ENCODE measurements around the gene ASCC3.

The ASCC3 gene

DNA sequence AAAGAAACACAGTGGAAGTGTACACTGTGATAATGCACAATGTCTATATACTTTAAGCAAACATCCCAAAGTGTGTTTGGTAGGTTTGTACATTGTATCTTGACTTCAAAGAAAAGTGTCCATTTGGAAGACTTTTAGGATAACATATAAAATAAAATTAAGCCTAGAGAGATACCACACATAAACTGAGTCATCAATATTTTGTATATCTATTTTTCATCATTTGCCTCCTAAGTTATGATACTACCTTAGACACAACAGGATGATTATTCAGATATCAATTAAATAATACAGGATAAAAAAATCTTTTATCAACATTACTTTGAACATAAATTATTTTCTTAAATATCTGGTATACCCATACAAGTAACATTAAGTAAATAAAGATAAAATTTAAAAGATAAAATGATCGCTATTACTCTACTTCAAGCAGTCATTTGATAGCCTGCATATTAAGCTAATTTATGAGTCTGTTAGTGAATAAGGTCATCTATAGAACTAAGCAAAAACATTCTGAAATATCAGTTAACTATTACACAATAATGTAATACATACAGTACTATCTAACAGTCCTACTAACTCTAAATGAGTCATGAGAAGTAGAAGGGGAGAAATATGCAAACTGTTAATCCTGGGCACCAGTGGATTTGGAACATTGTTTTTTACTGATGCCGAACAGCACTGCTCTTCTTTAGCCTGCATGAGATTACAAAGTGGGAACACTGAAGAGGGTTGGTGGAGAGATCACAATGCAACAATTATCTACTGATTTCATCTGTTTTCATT lies 258.0 kb downstream of the ASCC3 start:
- H3K4me3 ChIP-seq (ENCODE audit: low read length) = no peak overlapping the region
- no peak for DNase-seq (ENCODE audit: low read depth, low spot score)

DNA sequence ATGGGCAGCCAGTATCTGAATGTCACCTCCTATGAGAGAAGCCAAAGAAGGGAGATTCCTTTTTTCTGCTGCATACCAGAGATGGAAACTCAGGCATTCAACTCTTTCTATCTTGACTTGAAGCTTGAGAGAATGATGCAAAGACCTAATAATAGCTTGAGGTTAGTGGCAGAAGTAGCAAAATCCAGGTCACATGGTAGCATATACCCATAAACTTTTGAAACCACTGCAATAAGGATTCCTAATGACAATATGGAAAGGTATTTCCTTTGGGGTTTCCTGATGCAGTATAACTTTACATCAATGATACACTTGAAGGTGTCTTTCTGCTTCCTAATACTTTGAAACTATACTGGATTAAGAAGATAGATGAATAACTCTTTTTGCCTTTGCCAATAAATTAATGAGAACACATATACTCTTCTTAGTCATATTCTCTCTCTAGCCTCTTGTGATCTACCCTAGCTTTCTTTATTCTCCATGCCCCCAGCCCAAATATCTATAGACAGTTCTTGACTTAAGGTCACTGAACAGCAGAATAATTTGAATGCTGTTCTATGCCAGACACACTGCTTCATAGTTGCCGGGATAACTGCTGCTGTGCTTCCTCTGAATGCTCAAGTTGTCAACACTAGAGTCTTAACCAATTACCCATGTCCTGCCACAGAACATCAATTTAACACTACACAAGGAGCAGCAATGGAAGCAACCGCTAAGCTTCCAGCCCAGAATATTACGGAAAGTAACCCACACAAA lies 260.9 kb downstream of the ASCC3 start:
- DNase-seq (ENCODE audit: low read depth, low spot score) = no peak
- H3K4me3 ChIP-seq (ENCODE audit: low read length) = no peak overlapping the region

DNA sequence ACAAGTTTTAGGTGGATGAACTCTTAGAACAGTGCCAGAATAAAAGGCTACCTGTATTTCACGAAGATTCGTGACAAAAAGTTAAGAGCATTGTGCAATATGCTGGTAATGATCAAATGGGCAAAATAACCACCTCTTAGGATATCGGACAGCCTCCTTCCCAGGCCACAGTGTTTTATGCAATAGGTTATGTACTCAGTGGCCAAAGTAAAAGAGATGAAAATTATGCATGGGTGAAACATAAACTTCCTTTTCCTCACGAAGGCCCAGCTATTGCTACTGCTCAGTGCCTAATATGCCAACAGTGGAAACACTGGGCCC lies 262.8 kb downstream of the ASCC3 start:
- no peak for DNase-seq (ENCODE audit: low read depth, low spot score)

GRCh38 chr6:100617633-100618350 lies 263.3 kb downstream of the ASCC3 start:
- no peak for DNase-seq (ENCODE audit: low read depth, low spot score)
- no peak overlapping the region for H3K4me3 ChIP-seq (ENCODE audit: low read length)

More for the DNA sequence above, 262.8 kb downstream of the ASCC3 start:
- H3K4me3 ChIP-seq (ENCODE audit: low read length) = no peak overlapping the region

- no peak overlapping the region for H3K4me3 ChIP-seq (ENCODE audit: low read length)
- DNase-seq (ENCODE audit: low read depth, low spot score) = no peak
Observed at GRCh38 chr6:100614933-100615332, 266.2 kb downstream of the ASCC3 start.

- H3K4me3 ChIP-seq (ENCODE audit: low read length) = no peak overlapping the region
- no peak for DNase-seq (ENCODE audit: low read depth, low spot score)
Observed at GRCh38 chr6:100614386-100614785, 266.7 kb downstream of the ASCC3 start.

- no peak overlapping the region for H3K4me3 ChIP-seq (ENCODE audit: low read length)
- DNase-seq (ENCODE audit: low read depth, low spot score) = no peak
Observed at GRCh38 chr6:100613656-100614055, 267.5 kb downstream of the ASCC3 start.

DNA sequence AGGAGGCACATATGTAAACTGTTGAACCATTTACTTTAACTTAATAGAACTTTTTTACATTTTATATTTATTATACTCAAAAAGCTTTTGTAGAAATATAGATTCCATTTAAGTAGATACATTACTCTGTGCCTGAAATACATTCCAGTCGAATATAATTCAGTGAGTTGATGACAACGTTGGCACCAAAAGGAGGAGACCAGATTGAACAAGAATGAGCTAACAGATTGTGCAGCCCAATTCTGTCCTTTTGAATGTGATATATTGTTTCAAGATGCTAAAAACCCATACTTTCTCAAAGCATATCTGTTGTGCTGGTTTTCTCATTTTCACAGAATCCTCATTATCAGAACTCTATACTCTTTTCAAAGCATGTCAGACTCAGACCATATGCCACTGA lies 269.0 kb downstream of the ASCC3 start:
- DNase-seq (ENCODE audit: low read depth, low spot score) = no peak
- no peak overlapping the region for H3K4me3 ChIP-seq (ENCODE audit: low read length)

DNA sequence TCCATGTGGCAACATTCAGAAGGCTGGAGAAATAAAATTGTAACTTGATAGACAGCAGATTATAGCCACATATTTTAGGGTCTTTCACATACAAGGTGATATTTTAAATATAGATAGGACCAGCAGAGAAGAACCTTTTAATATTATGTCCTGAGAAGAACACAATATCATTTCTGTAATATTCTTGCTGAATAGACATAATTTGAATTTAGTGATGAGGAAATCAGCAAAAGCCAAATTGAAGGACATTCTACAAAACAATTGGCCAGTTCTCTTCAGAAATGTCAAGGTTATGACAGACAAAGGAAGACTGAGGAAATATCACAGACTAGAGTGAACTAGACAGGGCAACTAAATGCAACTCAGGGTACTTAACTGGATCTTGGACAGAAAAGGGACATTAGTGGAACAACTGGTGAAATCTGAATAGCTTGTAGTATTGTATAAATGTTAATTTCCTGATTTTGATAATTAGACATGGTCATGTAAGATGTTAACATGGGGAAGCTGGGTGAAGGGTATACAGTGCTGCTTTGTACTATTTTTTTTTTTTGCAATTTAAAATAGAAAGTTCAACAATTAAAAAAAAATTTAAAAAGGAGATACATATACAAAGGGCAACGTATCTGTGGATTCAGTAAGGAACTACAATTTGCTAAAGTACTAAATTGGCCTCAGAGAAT lies 281.9 kb downstream of the ASCC3 start:
- DNase-seq (ENCODE audit: low read depth, low spot score) = no peak
- no peak overlapping the region for H3K4me3 ChIP-seq (ENCODE audit: low read length)

GRCh38 chr6:100595456-100595855 lies 285.7 kb downstream of the ASCC3 start:
- DNase-seq (ENCODE audit: low read depth, low spot score) = no peak

GRCh38 chr6:100593522-100593921 lies 287.6 kb downstream of the ASCC3 start:
- peak; percentile 47 for DNase-seq (ENCODE audit: low read depth, low spot score)

More at GRCh38 chr6:100595456-100595855, 285.7 kb downstream of the ASCC3 start:
- no peak overlapping the region for H3K4me3 ChIP-seq (ENCODE audit: low read length)

GRCh38 chr6:100592929-100593328 lies 288.2 kb downstream of the ASCC3 start:
- DNase-seq (ENCODE audit: low read depth, low spot score) = no peak
- H3K4me3 ChIP-seq (ENCODE audit: low read length) = no peak overlapping the region

More at GRCh38 chr6:100593522-100593921, 287.6 kb downstream of the ASCC3 start:
- H3K4me3 ChIP-seq (ENCODE audit: low read length) = no peak overlapping the region

GRCh38 chr6:100577425-100577824 lies 303.7 kb downstream of the ASCC3 start:
- no peak overlapping the region for H3K4me3 ChIP-seq (ENCODE audit: low read length)
- DNase-seq (ENCODE audit: low read depth, low spot score) = peak; percentile 82

DNA sequence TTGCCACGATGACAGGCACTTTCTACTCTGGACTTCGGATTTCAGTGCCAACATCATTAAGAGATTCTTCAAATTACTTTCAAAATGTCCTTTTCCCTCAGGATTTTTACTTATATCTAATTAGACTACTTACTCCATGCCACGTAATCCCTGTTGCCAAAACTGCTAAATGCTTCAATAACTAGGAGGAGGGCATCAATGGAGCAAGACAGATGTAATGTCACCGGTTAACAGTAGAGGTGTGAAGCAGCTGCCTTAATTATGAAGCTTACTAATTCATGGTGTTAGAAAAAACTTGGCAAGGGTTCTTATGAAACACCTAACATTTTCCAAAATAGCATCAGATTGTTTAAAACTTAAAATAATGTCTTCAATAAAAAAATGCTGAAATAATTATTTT lies 305.2 kb downstream of the ASCC3 start:
- DNase-seq (ENCODE audit: low read depth, low spot score) = no peak
- no peak overlapping the region for H3K4me3 ChIP-seq (ENCODE audit: low read length)

- DNase-seq (ENCODE audit: low read depth, low spot score) = no peak
- H3K4me3 ChIP-seq (ENCODE audit: low read length) = no peak overlapping the region
Observed at GRCh38 chr6:100574836-100575235, 306.3 kb downstream of the ASCC3 start.

DNA sequence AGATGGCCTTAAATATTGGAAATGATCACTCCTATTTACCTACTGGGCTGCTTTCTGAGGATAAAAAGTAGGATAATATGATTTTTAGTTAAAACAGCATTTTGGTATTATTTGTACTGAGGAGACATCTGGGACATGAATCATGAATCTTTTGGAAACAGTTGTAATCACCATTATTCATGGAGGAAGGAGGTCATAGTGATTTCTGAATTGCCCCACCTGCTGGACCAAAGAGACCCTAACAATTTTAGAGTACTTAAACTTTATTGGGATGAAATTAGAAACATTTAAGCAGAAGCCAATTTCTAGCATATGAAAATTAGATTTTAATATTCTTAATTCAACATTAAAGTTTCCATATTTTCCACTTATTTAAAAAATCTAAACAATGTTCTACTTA lies 308.0 kb downstream of the ASCC3 start:
- no peak overlapping the region for H3K4me3 ChIP-seq (ENCODE audit: low read length)
- DNase-seq (ENCODE audit: low read depth, low spot score) = no peak

- H3K4me3 ChIP-seq (ENCODE audit: low read length) = no peak overlapping the region
- DNase-seq (ENCODE audit: low read depth, low spot score) = peak; percentile 23
Observed at GRCh38 chr6:100568255-100568654, 312.9 kb downstream of the ASCC3 start.

- no peak overlapping the region for H3K4me3 ChIP-seq (ENCODE audit: low read length)
- DNase-seq (ENCODE audit: low read depth, low spot score) = no peak
Observed at GRCh38 chr6:100566563-100566962, 314.6 kb downstream of the ASCC3 start.

DNA sequence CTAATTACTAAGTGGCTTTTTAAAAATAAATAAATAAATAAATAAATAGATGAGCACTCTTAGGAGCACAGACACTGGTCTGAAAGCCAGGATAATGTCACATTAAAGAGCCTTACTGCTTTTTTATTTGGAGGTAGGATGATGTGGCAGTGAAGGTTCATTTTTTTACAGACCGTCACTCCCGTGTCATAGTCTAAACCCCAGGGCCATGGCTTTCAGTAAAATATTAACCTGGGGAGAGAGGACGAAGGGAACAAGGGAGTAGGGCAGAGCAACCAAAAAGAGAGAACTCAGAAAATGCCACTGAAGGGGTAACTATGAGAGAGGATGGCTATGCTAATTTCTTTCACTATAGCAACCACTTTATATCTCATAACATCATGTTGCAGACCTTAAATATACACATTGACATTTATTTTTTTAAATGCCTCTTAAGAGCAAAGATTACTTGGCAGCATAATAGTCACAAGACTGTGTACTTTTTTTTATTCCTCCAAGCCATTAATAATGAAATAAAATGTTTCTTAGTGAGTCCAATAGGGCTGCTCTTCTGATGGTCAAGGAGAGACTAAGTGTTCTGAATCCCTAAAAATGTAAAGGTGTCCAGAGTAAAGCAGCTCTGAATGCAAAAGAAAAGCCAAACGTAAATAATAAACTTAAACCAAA lies 315.6 kb downstream of the ASCC3 start:
- DNase-seq (ENCODE audit: low read depth, low spot score) = no peak

More for the DNA sequence above, 315.6 kb downstream of the ASCC3 start:
- no peak overlapping the region for H3K4me3 ChIP-seq (ENCODE audit: low read length)

Measured in Jurkat, Clone E6-1 (cell line).